PFSK-1 (cell line): ENCODE measurements around the gene LINGO3.
A peak's percentile ranks its signal among the peaks of the same experiment; 100 is the strongest.

Experiments used
- FOXP2 ChIP-seq: optimal IDR thresholded peaks from 2 replicates; pipeline ENCODE3; 2011; ENCODE audit warnings: borderline replicate concordance, control low read depth, inconsistent platforms; ENCODE audit not compliant: insufficient read depth; ENCODE audit errors: extremely low read length, extremely low read depth
- POLR2AphosphoS5 ChIP-seq: IDR thresholded peaks from 2 replicates; pipeline ENCODE4 v1.6.1; 2012; ENCODE audit warnings: low read depth, mild to moderate bottlenecking, control low read depth, low read length, moderate library complexity
- SIN3A ChIP-seq: IDR thresholded peaks from 2 replicates; pipeline ENCODE4 v1.6.1; 2012; ENCODE audit warnings: mild to moderate bottlenecking, low read length, moderate library complexity, borderline replicate concordance; ENCODE audit not compliant: insufficient read depth
- TAF1 ChIP-seq: IDR thresholded peaks from 2 replicates; pipeline ENCODE4 v1.6.1; 2012; ENCODE audit warnings: low read length, control low read depth, borderline replicate concordance; ENCODE audit not compliant: insufficient read depth
- TF ChIP-seq, protein P1 (sequence below), 2 experiments: IDR thresholded peaks; 2 replicates each; pipeline versions ENCODE4 v1.6.1 to v1.8.0; 2011 to 2012; ENCODE audit warnings: low read depth in 2 of 2, low read length in 2 of 2, control low read depth in 1 of 2, inconsistent platforms in 1 of 2, mild to moderate bottlenecking in 1 of 2, moderate library complexity in 1 of 2; ENCODE audit not compliant: insufficient read depth in 1 of 2

LINGO3 gene

DNA sequence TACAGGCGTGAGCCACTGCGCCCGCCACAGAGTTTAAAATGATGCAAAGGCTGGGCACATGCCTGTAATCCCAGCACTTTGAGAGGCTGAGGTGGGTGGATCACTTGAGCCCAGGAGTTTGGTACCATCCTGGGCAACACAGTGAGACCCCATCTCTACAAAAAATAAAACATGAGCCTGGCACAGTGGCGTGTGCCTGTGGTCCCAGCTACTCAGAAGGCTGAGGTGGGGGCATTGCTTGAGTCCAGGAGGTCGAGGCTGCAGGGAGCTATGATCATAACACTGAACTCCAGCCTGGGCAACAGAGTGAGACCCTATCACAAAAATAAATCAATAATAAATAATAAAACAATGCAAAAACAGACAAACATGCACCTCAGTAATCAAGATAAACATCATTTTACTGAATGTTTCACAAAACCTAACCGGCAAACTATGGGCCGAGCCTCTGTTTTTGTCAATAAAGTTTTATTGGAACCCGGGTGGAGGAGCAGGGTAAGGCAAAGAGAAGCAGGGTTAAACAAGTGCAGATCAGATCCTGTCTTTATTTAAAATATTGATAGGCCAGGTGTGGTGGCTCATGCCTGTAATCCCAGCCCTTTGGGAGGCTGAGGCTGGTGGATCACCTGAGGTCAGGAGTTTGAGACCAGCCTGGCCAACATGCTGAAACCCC lies 24.0 kb downstream of the LINGO3 start:
- TF ChIP-seq, protein P1, sequence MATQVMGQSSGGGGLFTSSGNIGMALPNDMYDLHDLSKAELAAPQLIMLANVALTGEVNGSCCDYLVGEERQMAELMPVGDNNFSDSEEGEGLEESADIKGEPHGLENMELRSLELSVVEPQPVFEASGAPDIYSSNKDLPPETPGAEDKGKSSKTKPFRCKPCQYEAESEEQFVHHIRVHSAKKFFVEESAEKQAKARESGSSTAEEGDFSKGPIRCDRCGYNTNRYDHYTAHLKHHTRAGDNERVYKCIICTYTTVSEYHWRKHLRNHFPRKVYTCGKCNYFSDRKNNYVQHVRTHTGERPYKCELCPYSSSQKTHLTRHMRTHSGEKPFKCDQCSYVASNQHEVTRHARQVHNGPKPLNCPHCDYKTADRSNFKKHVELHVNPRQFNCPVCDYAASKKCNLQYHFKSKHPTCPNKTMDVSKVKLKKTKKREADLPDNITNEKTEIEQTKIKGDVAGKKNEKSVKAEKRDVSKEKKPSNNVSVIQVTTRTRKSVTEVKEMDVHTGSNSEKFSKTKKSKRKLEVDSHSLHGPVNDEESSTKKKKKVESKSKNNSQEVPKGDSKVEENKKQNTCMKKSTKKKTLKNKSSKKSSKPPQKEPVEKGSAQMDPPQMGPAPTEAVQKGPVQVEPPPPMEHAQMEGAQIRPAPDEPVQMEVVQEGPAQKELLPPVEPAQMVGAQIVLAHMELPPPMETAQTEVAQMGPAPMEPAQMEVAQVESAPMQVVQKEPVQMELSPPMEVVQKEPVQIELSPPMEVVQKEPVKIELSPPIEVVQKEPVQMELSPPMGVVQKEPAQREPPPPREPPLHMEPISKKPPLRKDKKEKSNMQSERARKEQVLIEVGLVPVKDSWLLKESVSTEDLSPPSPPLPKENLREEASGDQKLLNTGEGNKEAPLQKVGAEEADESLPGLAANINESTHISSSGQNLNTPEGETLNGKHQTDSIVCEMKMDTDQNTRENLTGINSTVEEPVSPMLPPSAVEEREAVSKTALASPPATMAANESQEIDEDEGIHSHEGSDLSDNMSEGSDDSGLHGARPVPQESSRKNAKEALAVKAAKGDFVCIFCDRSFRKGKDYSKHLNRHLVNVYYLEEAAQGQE (IDR thresholded peaks at IDR 0.05; ENCODE audit: insufficient read depth in 1 of 2, low read depth in 2 of 2, low read length in 2 of 2): no peak
- TF ChIP-seq TAF1 (no peak), FOXP2 (no peak), POLR2AphosphoS5 (no peak), SIN3A (no peak)

DNA sequence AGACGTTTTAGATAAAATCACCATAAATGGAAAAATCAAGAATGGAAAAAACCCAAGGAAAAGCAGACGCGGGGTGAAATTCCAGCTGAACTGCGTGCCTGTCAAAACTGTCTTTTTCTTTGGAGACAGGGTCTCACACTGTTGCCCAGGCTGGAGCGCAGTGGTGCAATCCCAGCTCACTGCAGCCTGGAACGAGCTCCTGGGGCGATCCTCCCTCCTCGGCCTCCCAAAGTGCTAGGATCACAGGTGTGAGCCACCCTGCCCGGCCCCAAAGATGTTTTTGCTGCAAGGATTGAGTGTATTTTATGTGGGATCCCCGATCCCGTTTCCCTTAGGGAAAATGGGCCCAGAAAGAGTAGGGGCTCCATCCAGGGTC lies 25.1 kb downstream of the LINGO3 start:
- TF ChIP-seq FOXP2 (no peak), SIN3A (no peak), TAF1 (no peak)
- TF ChIP-seq, protein P1 (IDR thresholded peaks at IDR 0.05; ENCODE audit: insufficient read depth in 1 of 2, low read depth in 2 of 2, low read length in 2 of 2): no peak

DNA sequence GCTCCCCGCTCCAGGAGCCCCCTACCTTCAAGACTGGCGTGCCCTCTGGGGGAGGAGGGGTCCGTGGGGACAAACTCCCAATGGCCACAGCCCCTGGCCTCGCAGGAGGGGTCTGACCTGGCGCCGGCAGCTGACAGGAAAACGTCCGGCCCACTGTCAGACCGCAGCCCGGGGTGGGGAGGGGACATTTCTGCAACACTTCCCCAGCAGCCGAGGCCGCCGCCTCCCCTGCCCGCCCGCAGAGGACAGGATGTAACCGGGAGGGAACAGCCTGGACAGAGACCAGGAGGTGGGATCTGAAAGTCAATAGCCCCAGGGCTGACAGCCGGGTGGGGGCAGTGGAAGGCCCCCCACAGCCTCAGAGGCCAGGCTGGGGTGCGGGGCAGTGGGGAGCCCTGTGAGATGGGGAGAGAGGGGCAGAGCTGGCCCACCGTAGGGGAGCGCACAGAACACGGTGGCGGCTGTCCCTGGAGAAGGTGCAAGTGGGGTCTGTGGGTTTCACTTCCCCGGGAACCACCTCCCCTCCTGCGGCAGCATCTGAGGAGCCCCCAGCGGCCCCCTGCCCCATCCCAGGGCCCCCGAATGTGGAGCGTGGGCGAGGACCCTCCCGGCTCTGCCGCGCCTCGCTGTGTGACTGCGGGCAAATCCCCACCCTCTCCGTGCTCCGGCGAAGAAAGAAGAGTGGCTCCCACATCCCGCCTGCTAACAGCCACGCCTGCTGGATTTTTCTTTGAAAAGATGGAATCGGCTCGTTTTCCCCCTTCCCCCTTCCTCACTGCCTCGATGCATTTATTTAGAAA lies 25.7 kb downstream of the LINGO3 start, which contains the start of gene PEAK3:
Gene PEAK3 (minus strand): TSS at position 114 of the 800 bp plus-strand sequence. CDS start 1,244 bp downstream, outside the sequence.
- TF ChIP-seq FOXP2 (peak; percentile 81), TAF1 (no peak)

DNA sequence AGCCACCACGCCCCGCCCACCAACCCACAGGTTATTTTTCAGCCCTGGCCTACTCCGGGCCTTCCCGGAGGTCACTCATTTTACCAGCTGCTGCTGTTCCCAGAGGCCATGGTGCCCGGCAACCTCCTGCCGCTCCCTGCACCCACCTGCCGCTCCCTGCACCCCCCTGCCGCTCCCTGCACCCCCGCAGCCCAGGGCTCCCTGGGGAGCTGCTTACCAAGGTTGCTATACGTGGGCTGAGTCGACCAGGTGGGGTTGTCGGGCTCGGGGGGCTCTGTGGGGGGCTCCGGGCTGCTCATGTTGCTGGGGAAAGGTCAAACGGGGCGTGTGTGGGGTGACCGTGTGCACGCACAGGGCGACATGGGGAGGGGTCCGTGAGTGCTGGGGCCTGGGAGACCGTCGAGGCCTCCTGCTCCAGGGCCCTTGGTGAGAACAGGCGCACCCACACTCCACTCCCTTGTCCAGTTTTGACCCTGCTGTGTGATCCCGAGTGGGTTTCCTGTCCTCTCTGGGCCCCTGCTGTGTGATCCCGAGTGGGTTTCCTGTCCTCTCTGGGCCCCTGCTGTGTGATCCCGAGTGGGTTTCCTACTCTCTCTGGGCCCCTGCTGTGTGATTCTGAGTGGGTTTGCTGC lies 27.2 kb downstream of the LINGO3 start:
- TF ChIP-seq TAF1 (no peak), SIN3A (no peak), POLR2AphosphoS5 (no peak), FOXP2 (no peak)
- TF ChIP-seq, protein P1 (IDR thresholded peaks at IDR 0.05; ENCODE audit: insufficient read depth in 1 of 2, low read depth in 2 of 2, low read length in 2 of 2): no peak

DNA sequence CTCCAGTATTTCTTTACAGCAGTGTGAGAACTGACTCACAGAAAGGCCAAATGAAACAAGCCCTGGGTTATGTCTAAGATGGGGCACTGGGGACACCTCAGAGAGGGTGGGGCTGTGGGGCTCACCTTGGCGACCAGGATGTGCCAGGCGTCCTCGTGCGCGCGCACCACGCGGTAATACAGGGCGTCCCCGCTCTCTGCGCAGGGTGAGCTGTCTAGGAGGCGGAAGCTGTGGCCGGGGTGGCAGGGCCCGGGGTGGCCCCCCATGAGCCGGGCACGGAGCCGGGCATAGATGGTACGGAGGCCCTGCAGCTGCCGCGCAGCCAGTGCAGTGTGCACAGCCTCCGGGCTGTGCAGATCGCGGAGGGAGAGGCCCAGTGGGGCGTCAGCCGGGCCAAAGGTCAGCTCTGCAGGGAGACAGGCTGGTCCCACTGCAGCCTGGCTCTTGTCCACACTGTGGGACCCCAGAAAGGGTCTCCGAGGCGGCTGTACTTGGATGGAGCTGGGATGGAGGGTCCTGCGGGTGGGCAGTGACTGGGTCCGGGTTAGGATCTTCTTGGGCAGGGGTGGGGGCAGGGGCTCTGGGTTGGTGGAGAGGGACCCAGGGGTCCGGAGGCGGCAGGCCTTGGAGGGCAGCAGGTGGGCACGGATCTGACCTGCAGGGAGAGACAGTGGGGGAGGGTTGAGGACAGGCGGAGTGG lies 29.3 kb downstream of the LINGO3 start:
- TF ChIP-seq SIN3A (no peak), FOXP2 (no peak), TAF1 (no peak), POLR2AphosphoS5 (no peak)
- TF ChIP-seq, protein P1 (IDR thresholded peaks at IDR 0.05; ENCODE audit: insufficient read depth in 1 of 2, low read depth in 2 of 2, low read length in 2 of 2): no peak
